Gastrocnemius medialis (tissue), 4 donors: Measurements from ENCODE around the gene THOC6.

Experiments used
- POLR2A ChIP-seq, 2 donors: fragments of 450-650 bp; IDR thresholded peaks; one replicate each; pipeline ENCODE4 v1.6.1; 2017; ENCODE audit warnings: antibody characterized with exemption in 2 of 2, mild to moderate bottlenecking in 2 of 2, moderate library complexity in 2 of 2
- TF ChIP-seq, protein P1 (sequence below), 5 experiments: fragments of 450-650 bp in 3 of 5; fragments of 200-600 bp in 2 of 5; sonication (generic) in 2 of 5; IDR thresholded peaks in 4 of 5; conservative IDR thresholded peaks in 1 of 5; 1 replicate in 4 of 5; 2 replicates in 1 of 5; pipeline ENCODE4 v1.5.1; 2016 to 2019; ENCODE audit warnings: antibody characterized with exemption in 5 of 5, mild to moderate bottlenecking in 3 of 5, moderate library complexity in 3 of 5

DNA sequence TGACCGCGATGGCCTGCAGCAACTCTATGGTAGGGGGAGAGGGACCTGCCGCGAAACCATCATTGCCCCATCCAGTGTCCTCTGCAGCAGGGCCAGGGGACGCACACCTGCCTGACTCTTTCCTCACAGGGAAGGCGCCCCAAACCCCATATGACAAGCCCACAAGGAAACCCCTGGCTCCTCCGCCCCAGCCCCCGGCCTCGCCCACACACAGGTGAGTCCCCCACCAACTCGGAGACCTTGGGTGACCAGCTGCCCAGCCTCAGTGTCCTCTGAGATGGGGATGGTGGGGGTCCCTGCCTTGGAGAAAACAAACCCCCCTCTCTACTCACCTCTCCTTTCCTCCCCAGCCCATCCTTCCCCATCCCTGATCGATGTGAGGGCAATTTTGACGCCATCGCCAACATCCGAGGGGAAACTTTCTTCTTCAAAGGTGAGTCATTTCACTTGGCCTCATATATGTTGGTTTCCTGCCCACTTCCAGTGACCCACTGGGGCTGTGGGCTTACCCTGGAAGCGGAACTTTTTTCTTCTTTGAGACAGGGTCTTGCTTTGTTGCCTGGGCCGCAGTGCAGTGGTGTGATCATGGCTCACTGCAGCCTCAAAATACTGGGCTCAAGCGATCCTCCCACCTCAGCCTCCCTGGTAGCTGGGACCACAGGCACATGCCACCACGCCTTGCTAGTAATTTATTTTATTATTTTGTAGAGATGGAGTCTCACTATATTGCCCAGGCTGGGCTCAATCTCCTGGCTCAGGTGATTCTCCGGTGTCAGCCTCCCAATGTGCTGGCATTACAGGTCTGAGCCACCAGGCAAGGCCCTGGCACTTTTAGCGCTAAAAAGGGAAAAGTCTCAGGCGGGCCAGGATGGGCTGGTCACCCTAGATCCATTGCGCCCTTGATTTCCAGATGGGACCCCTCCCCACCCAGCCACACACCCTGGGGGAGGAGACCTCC, 33.6 kb downstream of the THOC6 start:
- TF ChIP-seq, protein P1, sequence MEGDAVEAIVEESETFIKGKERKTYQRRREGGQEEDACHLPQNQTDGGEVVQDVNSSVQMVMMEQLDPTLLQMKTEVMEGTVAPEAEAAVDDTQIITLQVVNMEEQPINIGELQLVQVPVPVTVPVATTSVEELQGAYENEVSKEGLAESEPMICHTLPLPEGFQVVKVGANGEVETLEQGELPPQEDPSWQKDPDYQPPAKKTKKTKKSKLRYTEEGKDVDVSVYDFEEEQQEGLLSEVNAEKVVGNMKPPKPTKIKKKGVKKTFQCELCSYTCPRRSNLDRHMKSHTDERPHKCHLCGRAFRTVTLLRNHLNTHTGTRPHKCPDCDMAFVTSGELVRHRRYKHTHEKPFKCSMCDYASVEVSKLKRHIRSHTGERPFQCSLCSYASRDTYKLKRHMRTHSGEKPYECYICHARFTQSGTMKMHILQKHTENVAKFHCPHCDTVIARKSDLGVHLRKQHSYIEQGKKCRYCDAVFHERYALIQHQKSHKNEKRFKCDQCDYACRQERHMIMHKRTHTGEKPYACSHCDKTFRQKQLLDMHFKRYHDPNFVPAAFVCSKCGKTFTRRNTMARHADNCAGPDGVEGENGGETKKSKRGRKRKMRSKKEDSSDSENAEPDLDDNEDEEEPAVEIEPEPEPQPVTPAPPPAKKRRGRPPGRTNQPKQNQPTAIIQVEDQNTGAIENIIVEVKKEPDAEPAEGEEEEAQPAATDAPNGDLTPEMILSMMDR (IDR thresholded peaks at IDR 0.05 in 4 of 5, conservative IDR thresholded peaks at IDR 0.05 in 1 of 5): no peak
- TF ChIP-seq POLR2A (IDR thresholded peaks at IDR 0.05): no peak
